Occipital lobe (tissue), 2 donors: ENCODE measurements around the gene BRAT1. TPM values are rescaled to one million over a fixed set of nuclear protein-coding genes. Genes with fewer than 3 reads are reported as not detected.

Source experiments
- DNase-seq: peaks from one replicate; lab custom pipeline; 2025; lab: John Stamatoyannopoulos, UW
- total RNA-seq: library from RNA; depleted of rRNA; stranded (reverse); fragments of >200 nt; gene quantifications from one replicate; pipeline ENCODE4 v1.2.3, GENCODE V29; 2014

Gene BRAT1
- total RNA-seq, 1 donor from 2014 or later = 15.6 TPM

DNA sequence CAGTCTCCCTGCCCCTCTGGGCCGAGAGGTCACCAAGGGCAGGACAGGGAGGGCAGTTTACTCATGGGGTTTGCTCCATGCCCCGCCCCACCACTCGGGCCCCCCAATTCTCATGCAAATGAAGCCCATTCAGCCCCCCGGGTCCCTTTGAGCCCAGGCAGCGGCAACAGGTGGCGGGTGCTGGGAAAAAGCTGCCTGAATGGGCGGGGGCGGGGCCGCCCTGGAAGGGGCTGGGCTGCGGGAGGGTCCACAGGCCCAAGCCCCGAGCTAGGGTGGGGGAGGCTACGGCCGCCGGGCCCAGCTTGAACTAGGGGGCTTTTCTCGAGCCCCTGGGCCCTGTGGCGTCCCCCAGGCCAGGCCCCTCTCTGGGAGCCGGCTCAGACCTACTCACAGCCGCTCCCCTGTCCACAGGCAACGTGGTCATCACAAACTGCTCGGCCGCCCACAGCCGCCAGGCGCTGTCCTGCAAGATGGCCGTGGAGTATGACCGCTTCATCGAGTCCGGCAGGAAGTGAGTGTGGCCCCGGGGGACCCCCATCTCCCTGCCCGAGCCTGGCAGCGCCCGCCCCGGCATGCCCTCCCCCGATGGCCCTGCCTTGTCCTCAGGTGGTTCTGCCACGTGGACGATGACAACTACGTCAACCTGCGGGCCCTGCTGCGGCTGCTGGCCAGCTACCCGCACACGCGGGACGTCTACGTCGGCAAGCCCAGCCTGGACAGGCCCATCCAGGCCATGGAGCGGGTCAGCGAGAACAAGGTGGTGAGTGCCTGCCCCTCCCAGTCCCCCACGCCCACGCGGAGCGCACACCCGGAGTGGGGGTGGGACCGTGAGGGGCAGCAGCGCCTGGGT lies 30.3 kb downstream of the BRAT1 start:
- no peak for DNase-seq

DNA sequence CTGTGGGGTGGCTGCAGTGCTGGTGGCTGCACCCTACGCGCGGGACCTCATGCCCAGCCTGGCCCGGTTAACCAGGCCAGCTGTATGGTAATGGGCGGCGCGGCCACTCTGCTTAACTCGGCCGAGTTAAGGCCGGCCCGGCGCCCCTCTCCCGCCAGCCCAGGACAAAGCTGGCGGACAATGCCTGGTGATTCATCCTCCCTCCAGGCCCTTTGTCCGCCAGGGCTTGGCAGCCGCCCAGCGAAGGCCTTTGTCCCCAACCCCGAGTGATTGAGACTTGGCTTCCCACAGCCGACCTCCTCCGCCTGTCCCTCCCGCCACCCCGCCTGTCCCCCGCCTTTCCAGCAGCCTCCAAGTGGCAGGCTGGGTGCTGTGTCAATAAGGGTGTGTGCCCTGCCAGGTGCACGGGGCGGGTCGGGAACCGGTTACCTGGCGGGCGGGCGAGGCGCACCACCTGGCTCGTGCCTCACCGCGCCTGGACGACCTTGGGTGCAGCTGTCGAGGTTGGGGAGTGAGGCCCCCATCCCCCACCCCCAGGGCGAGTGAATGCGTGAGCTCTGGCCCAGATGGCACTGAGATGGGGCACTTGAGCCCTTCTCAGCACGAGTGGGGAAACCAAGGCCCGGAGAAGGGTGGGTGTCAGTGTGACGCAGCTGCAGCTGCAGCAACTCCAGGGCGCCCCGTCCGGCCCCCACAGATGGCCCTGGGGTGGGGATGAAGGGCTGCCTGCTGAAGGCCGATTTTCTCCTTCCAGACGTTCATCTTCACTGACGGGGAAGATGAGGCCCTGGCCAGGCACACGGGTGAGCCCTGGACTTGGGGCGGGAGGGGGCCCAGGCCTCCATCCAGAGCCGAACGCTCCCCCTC lies 31.1 kb downstream of the BRAT1 start:
- DNase-seq = peak; percentile 80

DNA sequence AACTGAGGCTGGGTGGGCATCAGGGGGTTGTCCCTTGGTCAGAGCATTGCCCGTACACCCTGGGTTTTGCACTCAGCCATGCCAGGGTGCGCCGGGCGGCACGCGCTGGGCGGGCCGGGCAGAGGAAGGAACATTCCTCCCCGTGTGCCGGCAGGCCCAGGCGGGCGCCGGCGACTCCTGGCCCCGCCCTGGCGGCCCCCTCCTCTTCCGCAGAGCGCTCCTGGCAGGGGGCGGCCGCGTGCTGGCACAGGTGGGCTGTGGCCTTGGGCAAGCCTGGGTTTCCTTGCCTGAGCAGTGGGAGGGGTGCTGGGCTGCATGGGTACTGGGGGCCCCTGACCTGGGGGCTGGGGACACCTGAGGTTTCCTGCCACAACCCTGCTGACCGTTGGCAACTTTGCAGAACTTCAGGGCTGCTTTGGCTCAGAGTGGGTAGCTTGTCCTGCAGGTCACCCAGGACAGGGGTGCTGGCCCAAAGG lies 31.8 kb downstream of the BRAT1 start:
- no peak for DNase-seq

DNA sequence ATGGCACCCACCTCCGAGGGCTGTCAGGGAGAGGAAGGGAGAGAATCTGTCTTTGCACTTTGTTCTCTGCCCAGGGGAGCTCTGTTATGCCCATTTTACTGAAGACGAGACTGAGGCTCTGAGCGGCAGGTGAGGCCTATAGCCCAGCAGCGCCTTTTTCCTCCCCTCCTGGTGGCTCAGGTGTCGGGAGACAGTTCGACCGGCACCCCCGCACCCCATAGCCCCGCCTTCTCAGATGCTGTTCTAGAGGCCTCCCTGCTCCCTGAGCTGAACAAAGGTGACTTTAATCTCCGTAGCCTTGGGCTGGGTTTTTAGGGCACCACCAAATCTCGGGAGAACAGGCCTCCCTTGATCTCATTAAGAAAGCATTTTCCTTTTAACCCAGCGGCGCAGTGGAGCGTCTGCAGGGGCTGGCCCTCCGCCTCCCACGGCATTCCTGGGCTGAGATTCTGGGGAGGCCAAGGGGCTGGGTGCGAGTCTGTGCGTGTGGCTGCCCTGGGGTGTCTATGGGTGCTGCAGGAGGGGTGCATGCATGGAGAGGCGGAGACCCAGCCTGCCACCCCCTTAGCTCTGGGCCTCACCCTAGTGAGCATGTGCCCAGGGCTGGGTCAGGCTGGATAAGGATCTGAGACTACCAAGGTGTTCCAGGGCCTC lies 32.4 kb downstream of the BRAT1 start:
- DNase-seq = no peak

DNA sequence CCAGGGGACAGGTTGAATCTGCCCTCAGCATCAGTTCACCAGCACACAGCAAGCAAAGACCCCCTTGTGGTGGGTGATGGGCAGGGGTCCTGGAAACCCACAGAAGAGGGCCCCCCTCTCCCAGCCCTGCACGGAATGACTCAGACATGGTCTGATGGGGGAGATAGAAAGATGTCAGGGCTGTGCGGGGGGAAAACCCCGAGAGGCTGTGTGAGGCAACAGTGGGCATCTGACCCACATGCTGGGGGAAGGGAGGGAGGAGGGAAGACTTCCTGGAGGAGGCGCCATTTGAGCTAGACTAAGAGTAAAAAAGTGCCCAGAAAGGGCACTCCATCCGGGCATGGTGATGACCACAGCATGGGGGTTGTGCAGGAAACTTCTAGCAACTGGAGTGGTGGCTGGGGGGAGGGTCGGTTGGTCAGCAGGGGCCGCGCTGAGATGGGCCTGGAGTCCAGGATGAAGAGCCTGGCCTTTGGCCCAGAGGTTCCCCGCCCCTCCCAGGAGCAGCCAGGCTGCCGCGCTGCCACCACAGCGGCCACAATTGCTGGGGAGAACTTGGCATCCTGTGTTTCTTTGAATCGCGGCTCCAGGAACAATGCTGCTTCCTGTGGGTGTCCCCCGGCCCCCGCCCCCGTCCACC lies 33.3 kb downstream of the BRAT1 start:
- no peak for DNase-seq

DNA sequence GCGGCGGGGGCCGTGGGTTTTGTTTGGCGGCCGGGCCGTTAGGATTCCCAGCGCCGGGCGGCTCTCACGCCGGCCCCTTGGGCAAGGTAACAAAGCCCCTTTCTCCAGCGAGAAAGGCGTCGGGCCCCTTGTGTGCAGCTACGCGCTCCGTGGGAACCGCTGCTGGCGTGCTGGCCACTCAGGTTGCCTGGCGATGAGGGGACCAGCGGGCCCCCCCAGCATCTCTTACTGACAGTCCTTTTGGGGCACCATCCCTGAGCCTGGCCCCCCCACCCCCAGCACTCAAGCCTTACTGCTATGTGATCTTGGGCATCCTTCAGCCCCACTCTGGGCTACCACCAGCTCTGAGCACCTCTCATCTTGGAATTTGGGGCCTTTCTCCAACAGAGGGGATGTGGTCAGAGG lies 34.0 kb downstream of the BRAT1 start:
- no peak for DNase-seq

DNA sequence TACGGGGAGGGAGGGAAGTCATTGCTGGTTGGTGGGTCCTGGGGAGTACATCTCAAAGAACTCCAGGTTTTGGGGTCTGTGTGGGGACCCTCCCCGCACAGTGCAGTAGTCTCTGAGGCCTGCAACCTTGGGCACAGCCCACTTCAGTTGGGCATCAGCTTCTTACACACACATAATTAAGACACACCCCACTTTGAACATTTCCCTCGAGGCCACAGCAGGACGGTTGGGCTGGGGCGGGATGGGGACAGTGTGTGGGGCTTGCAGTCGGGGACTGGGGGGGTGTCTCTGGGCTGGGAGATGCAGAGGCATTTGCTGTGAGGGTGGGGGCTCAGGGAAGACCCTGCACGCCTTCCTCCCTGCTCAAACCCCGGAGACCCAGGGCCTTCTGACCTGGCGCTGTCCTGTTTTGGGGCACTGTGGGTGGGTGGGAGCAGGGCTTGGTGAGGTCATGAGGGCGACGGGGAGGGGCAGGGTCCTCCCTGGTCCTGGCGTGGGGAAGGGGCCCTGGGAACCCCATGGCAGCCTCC lies 34.5 kb downstream of the BRAT1 start:
- no peak for DNase-seq

DNA sequence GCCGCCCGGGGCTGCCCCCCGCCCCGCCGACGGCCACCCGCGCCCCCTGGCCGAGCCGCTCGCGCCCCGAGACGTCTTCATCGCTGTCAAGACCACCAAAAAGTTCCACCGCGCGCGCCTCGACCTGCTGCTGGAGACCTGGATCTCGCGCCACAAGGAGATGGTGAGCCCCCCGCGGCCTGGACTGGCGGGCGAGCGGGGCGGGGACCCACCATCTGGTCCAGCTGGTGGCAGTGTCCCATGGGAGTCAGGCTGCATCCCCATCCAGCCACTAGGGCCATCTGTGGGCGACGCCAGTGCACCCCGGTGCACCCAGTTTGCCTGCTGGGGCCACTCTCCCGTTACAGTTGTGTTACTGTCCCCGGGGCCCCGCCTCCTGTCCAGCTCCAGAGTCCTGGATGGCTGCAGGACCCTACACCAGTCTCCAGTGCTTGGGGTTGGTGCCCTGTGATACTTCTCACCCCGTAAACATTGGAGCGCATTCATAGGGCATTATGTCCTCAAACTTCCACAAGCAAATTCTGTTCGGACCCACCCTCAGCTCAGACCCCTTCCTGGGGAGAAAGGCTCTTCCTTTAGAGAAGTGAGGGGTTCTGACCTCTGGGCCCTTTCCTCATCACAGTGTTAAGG lies 35.1 kb downstream of the BRAT1 start:
- DNase-seq = no peak

DNA sequence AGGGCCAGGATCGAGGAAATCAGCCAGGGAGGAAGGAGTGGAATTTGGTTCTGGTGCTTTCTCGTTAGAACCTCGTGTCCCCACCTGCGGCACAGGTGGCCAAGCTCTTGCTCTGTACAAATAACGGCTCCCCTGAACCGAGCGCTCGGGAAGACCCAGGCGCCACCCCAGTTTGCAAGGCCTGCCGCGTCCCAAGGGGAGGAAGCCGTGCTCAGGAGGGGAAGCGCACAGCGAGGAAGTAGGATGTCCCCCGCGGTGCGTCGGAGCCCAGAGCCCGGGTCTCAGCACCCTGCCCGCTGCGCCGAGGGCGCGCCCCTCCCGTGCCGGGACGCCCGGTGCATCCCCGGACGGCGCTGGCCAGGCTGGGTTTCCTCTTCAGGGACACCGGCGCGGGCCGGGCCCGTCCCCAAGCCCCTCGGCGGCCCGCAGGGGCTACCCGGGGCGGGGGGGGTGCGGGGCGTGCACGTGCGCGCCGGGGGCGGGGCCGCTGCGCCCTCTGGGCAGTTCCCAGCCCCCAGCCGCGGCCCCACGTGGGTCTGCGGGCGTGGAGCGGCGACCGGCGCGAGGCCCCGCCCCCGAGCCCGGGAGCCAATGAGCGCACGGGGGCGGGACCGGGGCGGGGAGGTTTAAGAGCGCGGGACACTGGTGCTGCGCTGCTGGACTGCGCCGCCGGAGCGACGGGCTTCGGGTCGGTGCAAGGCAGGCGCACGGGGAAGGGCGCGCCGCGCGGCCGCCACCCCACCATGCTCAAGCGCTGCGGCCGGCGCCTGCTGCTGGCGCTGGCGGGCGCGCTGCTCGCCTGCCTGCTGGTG lies 36.0 kb downstream of the BRAT1 start, which contains the start of gene LFNG:
TSS of gene LFNG (plus strand) at position 656 of the 812 bp plus-strand sequence. CDS start at position 744, 88 bp downstream.
- DNase-seq = peak; percentile 85

DNA sequence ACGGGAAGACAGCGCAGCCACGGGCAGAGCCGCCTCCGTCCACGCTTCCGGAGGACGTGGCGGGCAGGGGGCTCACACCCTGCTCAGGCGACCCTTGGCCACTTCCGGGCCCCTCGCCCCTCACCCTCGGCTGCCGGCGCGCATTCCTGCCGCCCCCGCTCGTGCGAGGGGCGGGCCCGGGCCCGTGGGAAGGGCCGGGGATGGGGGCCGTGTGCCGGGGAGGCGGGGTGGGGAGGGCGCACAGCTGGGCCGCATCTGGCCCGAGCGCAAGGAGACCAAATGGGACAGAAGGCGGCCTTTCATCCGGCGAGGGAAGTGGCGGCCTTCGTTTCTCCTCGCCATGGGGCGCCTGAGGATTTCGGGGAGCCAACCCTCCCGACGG lies 36.6 kb downstream of the BRAT1 start:
- no peak for DNase-seq

DNA sequence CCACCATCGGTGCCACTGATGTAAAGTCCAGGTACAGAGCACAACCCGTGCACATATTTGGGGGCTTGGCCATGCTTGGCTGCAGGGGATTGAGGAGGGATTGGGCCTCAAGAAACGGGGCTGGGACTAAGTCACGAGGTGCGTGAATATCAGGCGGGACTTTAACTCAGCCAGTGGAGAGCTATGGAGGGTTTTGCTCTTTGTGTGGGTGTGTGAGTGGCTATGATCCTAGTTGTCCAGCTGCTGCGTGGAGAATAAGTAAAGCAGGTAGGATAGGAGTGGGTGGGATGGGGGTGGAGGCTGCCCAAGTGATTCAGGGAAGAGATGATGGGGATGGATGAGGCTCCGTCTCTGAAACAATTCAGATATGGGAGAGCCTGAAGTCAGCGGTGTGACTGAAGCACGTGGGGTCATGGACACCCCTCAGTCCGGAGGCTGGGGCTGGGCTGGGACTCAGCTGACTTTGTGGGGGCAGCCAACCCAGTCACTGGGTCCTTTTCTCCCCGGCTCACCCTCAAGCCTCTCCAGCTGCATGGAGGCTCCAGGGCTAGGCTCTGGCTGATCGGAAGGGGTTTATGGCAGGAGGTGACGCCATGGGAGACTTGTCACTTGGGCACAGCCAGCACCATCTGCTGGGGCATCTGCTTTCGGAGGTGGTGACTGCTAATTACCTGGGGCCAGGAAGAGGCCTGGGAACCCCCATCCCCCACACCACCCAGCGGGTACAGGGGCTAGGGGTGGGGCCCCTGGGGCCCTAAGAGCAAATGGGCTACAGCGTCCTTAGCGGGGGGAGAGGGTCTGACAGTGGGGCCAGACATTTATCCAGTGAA lies 37.4 kb downstream of the BRAT1 start:
- no peak for DNase-seq

DNA sequence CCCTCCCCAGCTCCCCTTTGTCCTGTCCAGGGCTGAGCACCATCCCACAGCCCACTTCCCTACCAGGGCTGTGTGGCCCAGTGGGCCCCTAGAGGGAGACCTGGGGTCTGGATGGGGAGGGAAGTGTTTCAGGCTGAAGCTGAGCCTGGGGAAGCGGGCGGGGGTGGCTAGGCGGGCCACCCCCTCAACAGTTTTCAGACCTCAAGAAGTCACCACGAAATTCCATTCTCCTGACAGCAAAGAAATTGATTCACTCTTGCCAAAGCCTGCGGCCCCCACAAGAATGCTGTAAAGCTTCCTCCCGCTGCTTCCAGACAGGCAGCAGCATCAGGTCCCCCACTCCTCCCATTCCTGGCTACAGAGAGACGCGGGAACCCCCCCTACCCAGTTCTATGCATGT lies 38.3 kb downstream of the BRAT1 start:
- no peak for DNase-seq

DNA sequence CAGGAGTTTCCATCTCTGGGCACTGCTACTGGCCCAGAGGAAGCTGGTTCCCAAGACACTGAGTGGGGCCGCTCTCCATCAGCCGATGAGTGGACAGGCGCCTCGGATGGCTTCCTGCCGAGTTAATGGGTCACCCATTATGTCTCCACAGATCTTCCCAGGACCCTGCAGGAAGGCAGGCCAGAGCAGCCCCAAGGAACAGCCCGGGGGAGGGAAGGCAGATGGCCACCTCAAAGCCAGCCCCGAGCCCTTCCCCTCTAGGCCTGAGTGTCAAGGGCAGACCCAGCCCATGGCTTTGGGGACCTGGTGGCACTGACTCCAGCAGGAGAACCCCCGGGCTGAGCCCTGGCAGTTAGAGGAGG lies 39.1 kb downstream of the BRAT1 start:
- no peak for DNase-seq

DNA sequence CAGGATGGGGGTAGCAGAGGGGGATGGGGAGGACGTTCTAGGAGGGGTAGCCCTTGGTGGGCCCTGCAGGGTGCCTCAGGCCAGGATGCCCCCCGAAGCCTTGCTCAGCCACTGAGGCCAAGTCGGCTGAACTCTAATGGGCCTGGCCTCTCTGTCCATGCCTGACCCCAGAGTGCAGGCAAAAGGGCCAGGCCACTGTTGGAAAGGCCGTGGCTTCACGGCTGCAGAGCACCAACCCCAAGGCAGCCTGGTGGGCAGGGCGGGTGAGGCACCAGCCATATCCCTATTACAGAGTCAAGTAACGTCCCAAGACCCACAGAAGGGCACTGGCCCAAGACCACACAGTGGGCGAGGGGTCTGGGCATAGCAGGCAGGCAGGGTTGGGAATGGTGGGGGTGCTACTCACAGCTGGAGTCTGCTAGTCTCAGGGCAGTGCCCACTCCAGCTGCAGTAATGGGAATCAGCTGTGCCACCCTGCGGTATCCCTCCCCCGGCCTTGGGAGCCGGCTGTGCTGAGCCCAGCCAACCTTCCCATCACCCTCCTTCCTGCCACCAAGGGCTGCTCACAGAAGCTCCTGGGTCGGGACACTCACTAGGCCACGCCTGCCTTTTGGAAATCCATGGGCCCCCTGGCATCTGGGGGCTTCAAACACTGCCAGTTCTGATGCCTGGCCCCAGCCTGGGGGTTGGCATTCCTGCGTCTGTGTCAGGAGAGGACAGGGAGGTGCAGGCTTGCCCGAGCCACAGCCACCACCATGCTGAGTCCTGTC lies 39.7 kb downstream of the BRAT1 start:
- DNase-seq = no peak

DNA sequence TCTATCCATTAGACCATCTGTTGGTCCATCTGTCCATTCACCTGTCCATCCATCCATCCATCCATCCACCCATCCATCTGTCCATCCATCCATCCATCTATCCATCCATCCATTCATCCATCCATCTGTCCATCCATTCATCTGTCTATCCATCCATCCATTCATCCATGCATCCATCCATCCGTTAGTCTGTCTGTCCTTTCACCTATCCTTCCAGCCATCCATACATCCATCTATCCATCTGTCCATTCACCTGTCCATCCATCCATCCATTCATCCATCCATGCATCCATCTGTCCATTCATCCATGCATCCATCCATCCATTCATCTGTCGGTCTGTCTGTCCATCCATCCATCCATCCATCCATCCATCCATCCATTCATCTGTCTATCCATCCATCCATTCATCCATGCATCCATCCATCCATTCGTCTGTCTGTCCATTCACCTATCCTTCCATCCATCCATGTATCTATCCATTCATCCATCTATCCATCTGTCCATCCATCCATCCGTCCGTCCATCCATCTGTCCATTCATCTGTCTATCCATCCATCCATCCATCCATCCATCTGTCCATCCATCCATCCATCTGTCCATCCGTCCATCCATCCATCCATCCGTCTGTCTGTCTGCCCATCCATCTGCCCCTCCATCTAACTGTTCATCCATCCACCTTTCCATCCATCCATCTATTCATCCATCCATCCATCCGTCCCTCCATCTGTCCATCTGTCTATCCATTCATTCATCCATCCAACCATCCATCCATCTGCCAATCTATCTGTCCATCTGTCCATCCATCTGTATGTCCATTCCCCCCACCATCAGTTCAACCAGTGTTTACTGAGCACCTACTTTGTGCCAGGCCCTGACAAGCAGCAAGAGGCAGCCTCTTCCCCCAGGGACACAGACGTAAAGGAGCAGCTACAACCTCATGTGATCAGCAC lies 40.6 kb downstream of the BRAT1 start:
- DNase-seq = no peak

DNA sequence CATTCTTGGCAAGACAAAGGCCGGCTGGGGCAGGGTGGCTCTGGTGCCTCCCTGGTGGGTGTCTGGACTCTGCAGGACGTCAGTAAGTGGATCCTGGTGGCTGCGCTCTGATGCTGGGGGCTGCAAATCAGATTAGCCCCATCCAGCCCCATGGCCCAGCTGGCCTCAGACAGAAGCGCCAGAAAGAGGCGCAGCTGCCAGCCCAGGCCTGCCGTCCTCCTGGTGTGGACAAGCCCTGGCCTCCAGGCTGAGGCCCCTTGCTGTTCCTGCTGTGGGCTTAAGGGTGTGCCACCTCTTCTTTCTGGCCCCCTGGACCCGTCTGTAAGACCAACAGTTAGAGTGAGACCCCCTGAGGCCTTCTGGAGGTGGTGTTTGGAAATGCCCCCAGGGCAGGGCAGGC lies 41.6 kb downstream of the BRAT1 start:
- no peak for DNase-seq

DNA sequence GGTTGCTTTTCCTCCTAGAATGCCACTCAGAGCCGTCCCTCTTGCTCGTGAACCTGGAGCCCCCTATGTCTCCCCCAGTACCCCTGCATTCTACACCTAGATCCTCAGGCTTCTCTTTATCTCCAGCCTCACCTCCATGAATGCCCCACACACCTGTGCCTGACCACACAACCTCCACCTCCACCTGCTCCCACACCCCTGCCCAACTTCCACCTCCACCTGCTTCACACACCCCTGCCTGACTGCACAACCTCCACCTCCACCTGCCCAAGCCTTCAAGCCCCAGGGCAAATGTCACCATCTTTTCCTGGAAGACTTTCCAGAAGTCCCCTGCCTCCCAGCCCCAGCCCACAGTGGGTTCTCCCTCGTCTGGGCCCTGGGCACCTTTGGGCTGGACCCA lies 42.6 kb downstream of the BRAT1 start:
- no peak for DNase-seq
